Endothelial cell of umbilical vein (primary cell): Measurements from ENCODE around the gene GRK5. TPM values are rescaled to one million over a fixed set of nuclear protein-coding genes. Genes with fewer than 3 reads are reported as not detected.

Experiments used
- BruUV-seq: library from RNA; stranded (reverse); fragments of 400-500 nt; replicated peaks from 2 replicates; lab custom pipeline; 2021; lab: Mats Ljungman, UMichigan
- CTCF ChIA-PET: fragments of 300-600, 350-600 bp; sonication (Branson Sonifier 250); formaldehyde crosslinking; loops from one replicate; lab custom pipeline; 2021; ENCODE audit warnings: antibody characterized with exemption, inconsistent platforms; lab: Charles Lee
- POLR2A ChIA-PET: fragments of 300-600, 350-600 bp; sonication (Branson Sonifier 250); formaldehyde crosslinking; loops from one replicate; lab custom pipeline; 2021; ENCODE audit warnings: antibody characterized with exemption, inconsistent platforms; lab: Charles Lee
- DNase-seq: peaks from one replicate; pipeline ENCODE4 v3.0.0-alpha.2; 2011; ENCODE audit warnings: low read depth, low spot score
- FAIRE-seq: peaks from 2 replicates; lab custom pipeline; 2011; peaks lifted over from hg19 to GRCh38; lab: Jason Lieb, UNC
- H2AFZ ChIP-seq: 2 replicates; pipeline ENCODE4 v1.6.0; 2012; ENCODE audit warnings: low read depth, low read length, control low read depth, inconsistent platforms
- H3K27ac ChIP-seq: 2 replicates; pipeline ENCODE4 v1.5.1; 2011; ENCODE audit warnings: low read depth, mild to moderate bottlenecking, control low read depth, low read length, moderate library complexity; ENCODE audit not compliant: insufficient read depth
- H3K27me3 ChIP-seq, 2 experiments: 2 replicates each; pipeline versions ENCODE4 v1.6.0 to v1.6.1; 2011; ENCODE audit warnings: low read length in 2 of 2, mixed read lengths in 1 of 2; ENCODE audit not compliant: control insufficient read depth in 2 of 2, insufficient read depth in 2 of 2
- H3K36me3 ChIP-seq, 2 experiments: 2 replicates in 1 of 2; 3 replicates in 1 of 2; pipeline ENCODE4 v1.5.1; 2011; ENCODE audit warnings: low read length in 2 of 2, mild to moderate bottlenecking in 1 of 2, moderate library complexity in 1 of 2; ENCODE audit not compliant: control insufficient read depth in 2 of 2, insufficient read depth in 2 of 2; ENCODE audit errors: extremely low read depth in 1 of 2
- H3K4me1 ChIP-seq: 3 replicates; pipeline ENCODE4 v1.5.1; 2011; ENCODE audit warnings: mild to moderate bottlenecking, low read length; ENCODE audit not compliant: control insufficient read depth, insufficient read depth; ENCODE audit errors: extremely low read depth
- H3K4me2 ChIP-seq: 2 replicates; pipeline ENCODE4 v1.6.1; 2011; ENCODE audit warnings: low read length, control low read depth, mixed read lengths; ENCODE audit not compliant: insufficient read depth
- H3K4me3 ChIP-seq, 3 experiments: fragments of 200-600 bp in 1 of 3; sonication (generic), shearing (Covaris generic) in 1 of 3; replicated peaks in 1 of 3; 2 replicates each; pipeline ENCODE4 v1.5.1; 2011 to 2016; ENCODE audit warnings: control low read depth in 3 of 3, low read length in 3 of 3, mild to moderate bottlenecking in 2 of 3, inconsistent platforms in 1 of 3, low read depth in 1 of 3, moderate library complexity in 1 of 3; ENCODE audit not compliant: insufficient read depth in 1 of 3
- H3K79me2 ChIP-seq: 2 replicates; pipeline ENCODE4 v1.6.0; 2012; ENCODE audit warnings: low read length, inconsistent platforms; ENCODE audit not compliant: control insufficient read depth, insufficient read depth
- H3K9ac ChIP-seq: replicated peaks from 2 replicates; pipeline ENCODE3; 2011; ENCODE audit warnings: low read length, control low read depth; ENCODE audit not compliant: insufficient read depth; ENCODE audit errors: extremely low read depth
- H3K9me1 ChIP-seq: replicated peaks from 3 replicates; pipeline ENCODE4 v1.6.0; 2011; ENCODE audit warnings: mild to moderate bottlenecking, low read length; ENCODE audit not compliant: control insufficient read depth, insufficient read depth; ENCODE audit errors: extremely low read depth
- H3K9me3 ChIP-seq: replicated peaks from 2 replicates; pipeline ENCODE4 v1.5.1; 2012; ENCODE audit warnings: low read length, inconsistent platforms; ENCODE audit not compliant: control insufficient read depth, insufficient read depth
- H4K20me1 ChIP-seq: replicated peaks from 2 replicates; pipeline ENCODE3; 2011; ENCODE audit warnings: mild to moderate bottlenecking, low read length; ENCODE audit not compliant: control insufficient read depth, insufficient read depth; ENCODE audit errors: extremely low read depth
- EZH2 ChIP-seq: IDR thresholded peaks from 2 replicates; pipeline ENCODE4 v1.6.1; 2012; ENCODE audit warnings: borderline replicate concordance, low read depth, mild to moderate bottlenecking, moderate library complexity, low read length, inconsistent platforms; ENCODE audit not compliant: severe bottlenecking
- FOS ChIP-seq: IDR thresholded peaks from 2 replicates; pipeline ENCODE4 v1.6.1; 2011; ENCODE audit warnings: mild to moderate bottlenecking, low read length, moderate library complexity, borderline replicate concordance; ENCODE audit not compliant: insufficient read depth
- GATA2 ChIP-seq: IDR thresholded peaks from 2 replicates; pipeline ENCODE4 v1.7.0; 2011; ENCODE audit warnings: low read depth, mild to moderate bottlenecking, moderate library complexity, mixed read lengths, low read length; ENCODE audit not compliant: insufficient read length, insufficient read depth
- JUN ChIP-seq: IDR thresholded peaks from 2 replicates; pipeline ENCODE4 v1.6.1; 2011; ENCODE audit warnings: borderline replicate concordance, low read depth; ENCODE audit not compliant: insufficient read length, insufficient read depth
- MYC ChIP-seq: IDR thresholded peaks from one replicate; pipeline ENCODE4 v1.6.1; 2011; ENCODE audit warnings: mild to moderate bottlenecking, low read depth, low read length
- POLR2A ChIP-seq: IDR thresholded peaks from 2 replicates; pipeline ENCODE4 v1.6.1; 2012; ENCODE audit warnings: low read depth, mild to moderate bottlenecking, control low read depth, low read length
- POLR2AphosphoS5 ChIP-seq: IDR thresholded peaks from 2 replicates; pipeline ENCODE4 v1.6.1; 2012; ENCODE audit warnings: low read depth, mild to moderate bottlenecking, control low read depth, low read length, moderate library complexity; ENCODE audit not compliant: insufficient read depth
- dilution Hi-C: fragments of 300-500 bp; cut with MboI; formaldehyde crosslinking; loops from one replicate; pipeline ENCODE4 v1.15.0; 2019; ENCODE audit warnings: low sequenced_read_pairs; ENCODE audit not compliant: extremely low pct_ligation_motif_present
- intact Hi-C: fragments of 100-400 bp; cut with micrococcal nuclease; formaldehyde crosslinking; loops from one replicate; pipeline ENCODE4 v1.10.0; 2022
- polyA plus RNA-seq, 4 experiments: library from polyadenylated mRNA; depleted of rRNA in 3 of 4; stranded (reverse) in 3 of 4; unstranded in 1 of 4; fragments of >200 nt; gene quantifications; 2 replicates each; pipeline versions ENCODE4 v1.2.1 to v1.2.3, GENCODE V29; 2011 to 2012; ENCODE audit warnings: missing spikeins in 1 of 4
- total RNA-seq: library from RNA; stranded (reverse); gene quantifications from 2 replicates; pipeline ENCODE4 v1.2.3, GENCODE V29; 2021
- TF ChIP-seq, protein P1 (sequence below), 2 donors: IDR thresholded peaks; 1 replicate in 1 of 2; 2 replicates in 1 of 2; pipeline ENCODE4 v1.5.1; 2011; ENCODE audit warnings: low read length in 2 of 2, mild to moderate bottlenecking in 2 of 2, moderate library complexity in 2 of 2, control low read depth in 1 of 2, inconsistent platforms in 1 of 2, low read depth in 1 of 2; ENCODE audit not compliant: insufficient read depth in 1 of 2; ENCODE audit errors: extremely low read depth in 1 of 2
- TF ChIP-seq, protein P2 (sequence below): IDR thresholded peaks from 2 replicates; pipeline ENCODE4 v1.6.1; 2011; ENCODE audit not compliant: insufficient read depth, insufficient read length

Gene GRK5
- total and polyA plus RNA-seq, 2 donors (not counting 3 experiments of a cell fraction or from before 2014, with no cell fraction given): 13.1 to 29.5 TPM

DNA sequence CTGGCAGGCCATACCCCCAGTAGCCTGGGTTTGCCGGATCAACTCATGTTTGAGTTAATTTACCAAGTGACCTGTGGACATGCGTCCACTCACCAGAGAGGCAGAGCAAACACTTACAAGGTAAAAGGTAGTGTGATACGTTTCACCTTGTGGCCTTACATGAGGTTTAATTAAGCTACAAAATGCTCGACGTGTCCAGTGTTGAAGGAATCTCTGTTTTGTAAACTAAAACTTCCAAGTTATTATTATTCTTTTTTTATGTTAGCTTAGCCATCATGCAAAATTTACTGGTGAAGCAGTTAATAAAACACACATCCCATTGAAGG lies 292.3 kb downstream of the GRK5 start:
- Histone ChIP-seq H3K4me2 (no peak overlapping the region), H3K9me1 (no peaks in the 10 kb centered on the region), H3K9me3 (no peaks in the 10 kb centered on the region), H4K20me1 (no peaks in the 10 kb centered on the region), H3K27ac (no peak overlapping the region), H3K9ac (no peak overlapping the region), H3K79me2 (no peaks in the 10 kb centered on the region), H3K36me3 (no peaks in the 10 kb centered on the region), H3K27me3 (no peaks in the 10 kb centered on the region), H3K4me1 (no peaks in the 10 kb centered on the region), H2AFZ (no peak overlapping the region), H3K4me3 (no peak overlapping the region)
- ChIA-PET POLR2A (no interaction called here), CTCF (interaction anchor here (1.3 to 2.7 kb wide), 4 partner anchors 11 to 43 kb away, joined by 4 to 17 read pairs (median 4); partner anchors contain the start of gene RGS10)
- TF ChIP-seq POLR2A (no peak), EZH2 (no peak), FOS (no peak), POLR2AphosphoS5 (no peak), MYC (no peak), JUN (no peak), GATA2 (no peak)
- TF ChIP-seq, protein P1, sequence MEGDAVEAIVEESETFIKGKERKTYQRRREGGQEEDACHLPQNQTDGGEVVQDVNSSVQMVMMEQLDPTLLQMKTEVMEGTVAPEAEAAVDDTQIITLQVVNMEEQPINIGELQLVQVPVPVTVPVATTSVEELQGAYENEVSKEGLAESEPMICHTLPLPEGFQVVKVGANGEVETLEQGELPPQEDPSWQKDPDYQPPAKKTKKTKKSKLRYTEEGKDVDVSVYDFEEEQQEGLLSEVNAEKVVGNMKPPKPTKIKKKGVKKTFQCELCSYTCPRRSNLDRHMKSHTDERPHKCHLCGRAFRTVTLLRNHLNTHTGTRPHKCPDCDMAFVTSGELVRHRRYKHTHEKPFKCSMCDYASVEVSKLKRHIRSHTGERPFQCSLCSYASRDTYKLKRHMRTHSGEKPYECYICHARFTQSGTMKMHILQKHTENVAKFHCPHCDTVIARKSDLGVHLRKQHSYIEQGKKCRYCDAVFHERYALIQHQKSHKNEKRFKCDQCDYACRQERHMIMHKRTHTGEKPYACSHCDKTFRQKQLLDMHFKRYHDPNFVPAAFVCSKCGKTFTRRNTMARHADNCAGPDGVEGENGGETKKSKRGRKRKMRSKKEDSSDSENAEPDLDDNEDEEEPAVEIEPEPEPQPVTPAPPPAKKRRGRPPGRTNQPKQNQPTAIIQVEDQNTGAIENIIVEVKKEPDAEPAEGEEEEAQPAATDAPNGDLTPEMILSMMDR (IDR thresholded peaks at IDR 0.05; ENCODE audit: extremely low read depth in 1 of 2, insufficient read depth in 1 of 2, low read depth in 1 of 2, low read length in 2 of 2): no peak
- TF ChIP-seq, protein P2, sequence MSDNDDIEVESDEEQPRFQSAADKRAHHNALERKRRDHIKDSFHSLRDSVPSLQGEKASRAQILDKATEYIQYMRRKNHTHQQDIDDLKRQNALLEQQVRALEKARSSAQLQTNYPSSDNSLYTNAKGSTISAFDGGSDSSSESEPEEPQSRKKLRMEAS: no peak
- dilution Hi-C loops (no loop called here), intact Hi-C loops (no loop called here)
- DNase-seq (no peak), FAIRE-seq (no peak)
- BruUV-seq: no TSS peak
